Renal pelvis (tissue), 4 donors: ENCODE measurements around the gene PTPN23. TPM values are rescaled to one million over a fixed set of nuclear protein-coding genes. Genes with fewer than 3 reads are reported as not detected.
A peak's percentile ranks its signal among the peaks of the same experiment; 100 is the strongest.

ENCODE experiments used
- DNase-seq: peaks from one replicate; pipeline ENCODE4 v3.0.0-alpha.2; 2013
- polyA plus RNA-seq, 3 donors: library from polyadenylated mRNA; unstranded; fragments of 120-200 nt; gene quantifications; one replicate each; pipeline ENCODE4 v1.2.1, GENCODE V29; 2013; ENCODE audit not compliant: insufficient read length in 3 of 3

Gene PTPN23
- polyA plus RNA-seq, 3 donors: 31.5 to 35.3 (median 34.4) TPM

DNA sequence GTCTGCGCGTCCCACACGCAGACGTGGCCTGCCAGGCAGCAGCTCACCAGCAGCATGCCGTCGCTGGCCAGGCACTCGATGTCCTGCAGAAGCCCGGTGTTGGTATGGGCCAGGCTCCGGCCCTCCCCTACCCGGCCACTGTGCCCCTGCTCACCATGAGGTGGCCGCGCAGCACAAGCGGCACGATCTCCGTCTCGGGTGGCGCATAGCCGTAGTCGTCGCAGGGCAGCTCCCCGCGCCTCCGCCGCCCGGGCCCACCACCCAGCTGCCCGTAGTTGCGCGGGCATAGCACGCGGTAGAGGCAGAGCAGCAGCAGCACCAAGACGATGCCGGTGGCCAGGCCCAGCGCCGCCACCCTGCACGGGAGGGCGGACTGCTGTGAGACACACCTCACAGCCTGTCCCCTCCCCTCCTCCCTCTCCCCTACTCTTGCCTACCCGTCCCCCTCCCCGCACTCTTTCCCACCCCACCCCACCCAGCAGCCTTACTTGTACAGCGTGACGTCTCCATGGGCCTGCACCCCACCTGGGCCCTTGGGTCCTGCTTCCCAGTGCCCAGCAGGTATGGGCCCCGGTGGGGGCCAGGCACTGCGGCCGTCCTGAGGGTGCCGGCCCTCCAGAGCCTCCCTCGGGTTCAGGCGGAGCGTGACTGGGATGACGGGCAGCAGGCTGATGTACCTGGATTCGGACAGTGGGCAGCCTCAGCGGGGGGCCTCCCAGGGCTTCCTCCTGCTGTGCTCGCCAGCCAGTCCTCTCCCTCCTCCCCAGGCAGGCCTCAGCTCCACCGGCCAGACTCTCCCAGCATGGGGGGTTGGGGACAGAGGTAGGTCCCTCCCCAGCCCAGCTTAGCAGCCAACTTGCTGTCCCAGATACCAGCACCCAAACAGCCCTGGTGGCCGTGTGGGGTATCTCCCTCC is 37.6 kb downstream of the PTPN23 start:
- DNase-seq: no peak

DNA sequence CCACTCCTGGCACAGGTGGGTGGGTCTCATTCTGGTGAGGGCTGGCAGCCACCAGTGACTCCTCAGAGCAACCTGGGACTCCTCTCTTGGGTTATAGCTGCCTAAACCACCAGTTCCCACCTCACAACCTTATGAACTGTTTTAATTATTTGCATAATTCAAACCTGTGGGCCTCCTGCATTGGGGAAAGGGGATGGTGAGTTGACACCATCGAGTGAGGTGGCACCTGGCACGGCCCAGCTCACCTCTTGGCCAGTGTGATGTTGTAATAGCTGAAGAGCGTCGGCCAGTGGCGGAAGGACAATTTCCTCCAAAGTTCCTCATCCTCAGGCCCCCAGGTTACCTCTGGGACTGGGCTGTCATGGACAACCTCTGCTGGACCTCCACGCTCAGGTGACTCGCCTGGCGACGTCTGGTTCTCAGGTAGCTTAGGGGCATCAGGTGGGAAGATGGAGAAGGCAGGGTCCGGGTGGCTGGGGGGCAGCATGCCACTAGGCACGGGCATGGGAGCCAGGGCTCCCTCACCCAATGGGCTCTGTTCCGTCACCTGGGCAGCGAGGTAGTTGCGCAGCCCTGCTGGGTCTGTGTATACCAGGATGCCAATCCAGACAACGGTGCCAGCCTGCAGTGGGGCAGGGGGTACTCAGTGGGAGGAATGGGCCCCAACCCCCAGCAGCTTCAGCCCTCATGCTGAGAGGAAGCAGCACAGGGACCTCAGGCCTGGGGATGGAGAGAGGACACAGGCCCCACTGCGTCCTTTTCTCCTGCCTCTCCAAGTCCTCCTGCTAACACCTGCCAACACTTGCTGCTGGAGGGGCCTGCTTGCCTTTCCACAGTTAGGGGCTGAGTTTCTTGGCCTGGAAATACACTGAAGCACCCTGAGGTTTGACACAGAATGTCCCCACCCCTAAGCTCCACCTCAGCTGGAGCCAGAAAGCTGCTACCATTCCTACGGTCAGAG is 38.5 kb downstream of the PTPN23 start:
- no peak for DNase-seq

DNA sequence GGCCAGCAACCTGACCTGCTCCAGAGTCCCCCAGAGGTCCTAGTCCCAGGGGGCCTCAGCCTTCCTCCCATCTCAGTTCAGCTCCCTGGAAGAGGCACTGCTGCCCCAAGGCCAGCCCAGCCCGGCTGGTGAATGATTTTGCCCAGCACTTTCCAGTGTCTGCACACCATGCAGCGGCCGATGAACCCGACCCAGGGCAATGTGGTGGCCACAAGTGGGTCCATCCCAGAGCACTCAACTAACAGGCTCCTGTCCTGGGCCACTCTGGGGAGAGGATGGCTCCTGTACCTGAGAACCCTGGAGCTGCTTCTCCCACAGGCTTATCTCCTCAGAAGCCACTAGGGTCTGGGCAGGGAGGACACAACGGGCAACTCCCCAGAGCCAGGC is 39.2 kb downstream of the PTPN23 start:
- DNase-seq: no peak

DNA sequence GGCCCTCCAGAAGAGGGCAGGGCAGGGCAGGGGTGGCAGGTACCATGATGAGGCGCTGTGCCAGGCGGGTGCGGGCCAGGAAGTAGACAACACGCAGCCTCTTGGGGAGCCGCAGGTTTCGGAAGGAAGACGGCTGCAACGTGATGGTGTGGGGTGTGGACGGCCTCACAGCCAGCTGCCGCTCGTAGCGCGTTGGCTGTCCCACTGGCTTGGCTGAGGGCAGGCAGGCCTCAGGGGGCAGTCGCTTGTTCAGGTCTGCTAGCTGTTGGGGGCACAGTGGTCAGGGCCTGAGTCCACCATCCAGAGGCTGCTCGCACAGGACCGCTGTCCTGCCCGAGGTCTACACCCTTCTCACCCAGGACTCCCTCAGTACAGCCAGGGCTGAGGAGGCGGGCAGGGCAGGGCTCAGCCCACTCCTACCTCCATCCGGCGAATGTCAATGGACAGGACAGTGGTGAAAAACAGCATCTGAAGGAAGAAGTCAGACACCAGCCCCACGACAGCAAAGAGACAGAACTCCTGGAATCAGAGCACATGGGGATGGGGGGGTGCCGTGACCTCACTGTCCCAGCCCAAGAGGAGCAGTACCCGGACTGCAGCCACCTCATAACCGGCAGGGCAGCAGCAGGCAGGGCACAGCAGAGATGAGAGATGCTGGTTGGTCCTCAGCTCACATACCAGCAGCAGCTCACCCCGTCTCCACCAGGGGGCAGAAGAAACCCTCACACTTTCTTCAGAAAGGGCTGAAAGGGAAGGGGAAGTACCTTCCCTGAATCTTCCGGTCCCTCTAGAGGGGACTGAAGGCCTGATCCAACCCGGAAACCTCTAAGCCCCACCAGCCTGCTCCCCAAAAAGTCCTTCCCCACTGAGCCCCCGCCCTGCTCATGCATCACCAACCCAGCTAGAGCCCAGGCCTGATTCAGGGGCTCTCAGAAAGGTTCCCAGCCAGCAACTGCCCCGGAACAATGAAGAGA is 40.0 kb downstream of the PTPN23 start:
- peak; percentile 86 for DNase-seq

DNA sequence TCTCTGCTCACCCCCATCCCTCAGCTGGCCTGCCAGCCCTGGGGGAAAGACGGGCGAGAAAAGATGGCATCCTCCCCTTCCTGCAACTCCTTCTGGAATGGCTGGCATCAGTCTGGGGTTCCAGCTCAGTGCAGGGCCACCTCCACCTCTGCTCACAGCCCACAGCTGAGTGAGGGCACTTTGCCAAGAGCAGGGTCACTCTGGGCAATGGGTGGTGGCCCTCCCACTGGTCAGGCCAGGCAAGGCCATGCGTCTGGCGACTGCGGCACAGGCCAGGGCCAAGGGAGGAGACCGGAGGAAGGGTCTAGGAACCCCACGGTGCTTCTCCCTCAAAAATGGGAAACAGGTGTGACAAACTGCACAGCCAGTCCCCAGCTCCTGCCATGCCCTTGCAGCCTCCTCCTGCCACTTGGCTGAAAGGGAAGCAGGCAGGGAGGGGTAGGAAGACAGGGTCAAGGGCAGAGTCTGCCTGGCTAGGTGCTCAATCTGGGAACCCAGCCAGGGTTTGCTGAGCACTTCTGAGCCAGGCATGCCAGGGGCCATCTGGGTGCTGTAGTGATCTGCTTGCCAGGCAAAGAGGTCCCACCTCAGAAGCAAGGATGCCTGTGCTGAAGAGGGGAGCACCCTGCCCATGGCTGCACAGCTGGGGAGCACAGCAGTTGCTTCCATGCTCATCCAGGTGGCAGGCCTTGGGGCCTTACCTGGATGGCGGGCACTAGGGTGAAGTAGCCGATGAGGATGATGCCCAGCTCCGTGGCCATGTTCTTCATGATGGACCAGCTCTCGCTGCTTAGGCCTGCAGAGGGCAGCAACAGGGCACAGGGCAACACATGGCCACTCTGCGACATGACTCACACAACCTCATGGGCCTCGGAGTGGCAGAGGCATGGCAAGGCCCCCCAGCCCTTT is 41.2 kb downstream of the PTPN23 start:
- no peak for DNase-seq

DNA sequence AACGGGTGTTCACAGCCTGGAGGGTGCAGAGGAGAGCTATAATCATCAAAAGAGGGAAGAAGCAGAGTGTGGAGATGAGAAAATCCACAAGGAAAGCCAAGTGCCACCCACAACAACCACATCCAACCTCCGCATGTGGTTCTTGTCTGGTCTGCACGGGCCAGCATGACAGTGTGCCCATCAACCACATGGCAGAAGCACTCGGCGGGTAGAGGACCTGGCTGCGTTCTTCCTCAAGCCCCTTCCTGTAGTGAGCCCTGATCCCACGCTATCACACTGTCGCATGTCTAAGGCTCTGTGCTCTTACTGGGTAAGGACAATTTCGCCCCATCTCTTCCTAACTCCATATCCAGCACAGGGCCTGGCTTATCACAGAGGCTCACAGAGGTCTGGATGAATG is 41.9 kb downstream of the PTPN23 start:
- DNase-seq: no peak

DNA sequence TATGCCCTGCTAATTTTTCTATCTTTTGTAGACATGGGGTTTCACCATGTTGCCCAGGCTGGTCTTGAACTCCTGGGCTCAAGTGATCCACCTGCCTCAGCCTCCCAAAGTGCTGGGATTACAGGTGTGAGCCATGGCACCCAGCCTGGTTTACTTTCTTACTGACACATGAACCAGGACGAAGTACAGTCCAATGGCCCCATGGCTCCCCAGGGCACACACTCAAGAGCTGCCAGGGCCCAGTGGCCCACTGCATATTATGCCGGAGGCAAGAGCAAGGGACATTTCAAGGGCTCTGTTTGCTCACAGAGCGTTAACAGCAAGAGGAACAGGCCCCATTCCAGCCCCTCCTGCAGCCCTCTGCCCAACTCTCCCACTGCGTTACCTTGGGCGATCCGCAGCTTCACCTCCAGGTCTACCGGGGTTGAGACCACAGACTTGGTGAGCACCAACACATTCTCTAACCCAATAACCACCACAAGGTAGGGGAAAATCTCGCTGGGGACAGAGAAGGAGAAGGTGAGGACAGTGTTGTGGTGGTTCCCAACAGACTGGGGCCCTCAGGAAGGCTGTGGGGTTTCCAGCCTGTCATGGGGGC is 42.8 kb downstream of the PTPN23 start:
- DNase-seq: no peak

DNA sequence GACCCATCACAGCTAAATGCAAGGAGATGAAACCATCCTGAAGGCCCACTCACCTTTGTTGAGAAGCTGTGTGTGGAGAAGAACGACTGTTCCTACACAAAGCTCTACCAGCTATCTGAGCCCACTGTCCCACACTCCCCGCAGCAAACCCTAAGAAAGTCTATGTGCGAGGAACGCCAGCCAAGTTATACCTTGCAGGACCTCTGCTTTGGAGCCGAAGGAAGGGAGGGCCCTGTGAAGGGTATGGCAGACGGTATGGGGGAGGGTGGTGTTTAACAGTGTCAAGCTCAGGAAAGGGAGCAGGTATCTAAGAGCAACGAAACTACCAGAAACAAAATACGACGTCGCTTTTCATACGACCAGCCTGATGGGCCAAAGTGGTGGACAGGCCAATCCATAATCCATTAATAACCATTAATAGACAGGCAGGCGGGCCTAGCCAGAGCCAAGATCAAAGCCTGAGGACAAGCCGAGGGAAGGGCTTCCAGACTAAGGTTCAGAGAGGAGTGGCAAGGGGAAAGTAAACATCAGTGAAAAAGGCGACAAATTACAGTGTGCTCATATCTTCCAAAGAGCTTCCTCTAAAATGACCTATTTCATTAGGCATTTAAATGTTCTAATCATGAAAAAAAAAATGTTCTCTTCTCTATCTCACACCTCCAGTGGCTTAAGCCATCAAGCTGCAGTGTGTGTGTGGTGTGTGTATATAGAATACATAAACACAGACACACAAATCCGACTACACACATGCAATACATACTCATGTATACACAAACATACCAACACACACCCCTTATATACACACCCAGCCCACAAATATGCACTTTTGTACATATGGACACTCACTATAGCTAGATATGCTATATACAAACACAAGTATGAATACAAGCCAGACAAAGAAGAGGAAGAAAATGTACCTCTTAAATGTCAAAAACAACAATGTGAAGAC is 43.9 kb downstream of the PTPN23 start:
- DNase-seq: no peak

DNA sequence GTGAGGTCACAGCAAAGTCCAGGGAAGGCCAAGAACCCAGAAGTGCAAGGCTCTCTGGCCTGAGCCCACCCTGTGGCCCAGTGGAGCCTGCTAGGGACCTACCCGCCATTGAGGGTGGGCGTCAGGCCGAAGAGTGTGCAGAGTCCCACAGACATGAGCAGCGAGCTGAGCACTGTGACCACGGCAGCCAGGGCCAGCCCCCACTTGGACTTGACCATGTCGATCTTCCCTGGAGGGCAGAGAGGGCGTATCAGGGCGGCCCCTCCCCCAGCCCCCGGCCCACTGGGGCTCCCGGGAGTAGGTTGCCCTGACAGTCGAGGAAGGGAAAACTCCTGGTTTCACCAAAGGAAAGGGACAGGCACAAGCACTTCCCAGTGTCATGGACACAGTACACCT is 44.6 kb downstream of the PTPN23 start:
- DNase-seq: no peak

DNA sequence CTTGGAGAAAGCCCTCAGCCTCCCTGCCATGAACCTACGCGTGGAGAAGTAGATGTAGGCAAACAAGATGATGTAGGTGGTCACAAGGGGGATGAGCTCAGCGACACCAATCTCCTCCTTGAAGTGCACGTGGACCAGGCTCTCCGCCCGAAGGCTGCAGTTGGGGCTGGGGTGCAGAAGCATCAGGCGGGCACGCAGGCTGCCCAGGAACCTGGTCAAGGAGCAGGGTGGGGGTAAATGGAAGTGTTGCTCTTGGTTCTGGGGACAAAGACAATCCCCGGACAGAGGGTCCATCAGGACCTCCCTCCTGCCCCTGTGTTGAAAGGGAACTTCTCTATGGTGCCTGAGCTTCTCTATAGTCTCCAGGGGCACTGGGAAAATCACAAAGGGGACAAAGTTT is 45.1 kb downstream of the PTPN23 start:
- DNase-seq: no peak

DNA sequence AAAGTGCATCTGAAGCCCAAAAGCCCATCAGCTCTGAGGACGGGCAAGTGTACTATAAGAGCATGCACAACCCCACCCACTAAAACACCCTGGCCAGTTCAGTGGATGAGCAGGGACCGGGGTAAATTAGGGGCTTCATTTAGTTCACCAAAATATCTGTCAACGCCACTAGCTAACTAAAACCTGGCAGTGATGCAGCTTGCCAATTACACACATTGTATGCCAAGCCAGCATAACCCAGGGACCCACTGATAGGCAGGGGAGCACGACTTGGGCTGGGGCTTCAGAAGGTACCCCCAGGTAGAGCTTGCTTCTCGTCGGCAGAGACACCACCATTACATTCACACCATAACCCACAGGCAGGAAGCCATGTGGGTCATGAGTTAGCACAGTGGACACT is 47.0 kb downstream of the PTPN23 start:
- no peak for DNase-seq

DNA sequence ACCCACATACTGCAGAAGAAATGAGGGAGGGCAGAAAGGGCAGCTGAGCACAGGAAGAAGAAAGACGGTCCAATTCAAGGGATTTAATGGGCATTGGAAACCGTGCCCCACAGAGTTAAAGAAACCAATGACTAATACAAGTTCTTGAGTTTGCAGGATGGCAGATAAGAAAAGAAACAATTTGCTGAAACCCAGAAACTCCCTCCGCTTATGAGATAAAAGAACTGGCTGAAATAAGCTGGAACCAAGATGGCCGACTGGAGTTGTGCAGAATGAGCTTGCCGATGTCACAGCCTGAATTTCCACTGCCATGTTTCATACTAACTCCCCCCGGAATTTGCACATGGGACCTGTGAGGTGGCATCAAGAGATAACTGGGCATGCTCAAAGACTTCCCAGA is 47.8 kb downstream of the PTPN23 start:
- DNase-seq: no peak

DNA sequence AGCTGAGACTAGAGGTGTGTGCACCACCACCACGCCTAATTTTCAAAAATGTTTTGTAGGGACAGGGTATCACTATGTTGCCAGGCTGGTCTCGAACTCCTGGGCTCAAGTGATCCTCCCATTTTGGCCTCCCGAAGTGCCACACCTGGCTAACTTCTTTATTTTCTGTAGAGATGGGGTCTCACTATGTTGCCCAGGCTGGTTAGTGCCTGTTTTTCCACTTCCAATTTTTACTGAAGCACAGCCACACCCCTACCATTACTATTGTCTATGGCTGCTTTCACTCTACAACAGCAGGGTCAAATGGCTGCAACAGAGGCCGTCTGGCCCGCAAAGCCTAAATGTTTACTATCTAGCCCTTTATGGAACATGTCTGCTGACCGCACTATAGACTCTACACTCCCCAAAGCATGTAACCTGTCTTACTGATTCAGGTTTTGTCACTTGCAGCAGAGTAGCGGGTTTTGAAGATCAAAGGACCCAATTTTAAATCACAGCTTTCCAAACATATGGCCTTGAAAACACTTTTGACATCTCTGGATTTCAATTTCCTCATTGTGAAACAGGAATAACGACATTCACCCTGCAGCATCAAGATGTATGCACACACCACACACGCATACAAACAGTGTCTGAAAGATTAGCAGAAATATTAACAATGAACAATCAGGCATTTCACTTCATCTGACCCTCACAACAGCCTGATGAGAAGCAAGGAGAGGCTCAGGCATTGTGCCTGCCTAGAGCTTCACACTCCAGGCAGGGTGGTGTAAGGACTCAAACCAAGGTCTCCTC is 48.9 kb downstream of the PTPN23 start:
- no peak for DNase-seq

DNA sequence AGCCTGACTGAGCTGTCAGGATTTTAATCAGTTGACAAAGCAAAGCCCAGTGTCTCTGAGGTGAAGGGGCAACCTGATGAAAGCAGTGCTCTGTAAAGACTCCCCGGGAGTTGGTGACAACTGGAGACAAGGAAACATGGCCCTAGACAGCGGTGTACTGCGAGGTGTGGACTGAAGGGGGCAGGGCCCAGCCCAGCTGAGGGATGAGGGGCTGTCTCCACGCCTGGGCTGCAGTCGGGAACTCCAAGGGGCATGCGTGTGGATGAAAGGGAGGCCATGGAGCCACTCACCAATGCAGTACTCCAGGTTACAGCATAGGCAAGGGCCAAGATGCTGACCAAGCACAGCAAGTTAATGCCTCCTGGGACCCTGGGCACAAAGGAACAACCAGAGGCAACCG is 49.8 kb downstream of the PTPN23 start:
- no peak for DNase-seq

DNA sequence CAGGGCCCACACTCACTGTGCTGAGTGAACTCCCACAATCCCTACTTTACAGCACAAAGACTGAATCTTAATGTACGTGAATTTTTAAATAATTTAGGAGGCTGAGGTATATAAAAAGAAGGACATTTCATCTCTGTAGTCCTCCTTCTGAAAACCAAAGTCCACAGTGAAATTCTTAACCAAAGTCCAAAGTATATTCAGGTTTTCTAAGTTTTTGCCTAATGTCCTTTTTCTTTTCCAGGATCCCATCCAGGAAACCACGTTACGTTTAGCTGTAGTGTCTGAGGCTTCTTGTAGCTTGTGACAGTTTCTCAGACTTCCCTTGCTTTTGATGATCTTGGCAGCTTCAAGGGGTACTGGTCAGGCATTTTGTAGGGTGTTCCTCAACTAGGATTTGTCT is 50.4 kb downstream of the PTPN23 start:
- no peak for DNase-seq

DNA sequence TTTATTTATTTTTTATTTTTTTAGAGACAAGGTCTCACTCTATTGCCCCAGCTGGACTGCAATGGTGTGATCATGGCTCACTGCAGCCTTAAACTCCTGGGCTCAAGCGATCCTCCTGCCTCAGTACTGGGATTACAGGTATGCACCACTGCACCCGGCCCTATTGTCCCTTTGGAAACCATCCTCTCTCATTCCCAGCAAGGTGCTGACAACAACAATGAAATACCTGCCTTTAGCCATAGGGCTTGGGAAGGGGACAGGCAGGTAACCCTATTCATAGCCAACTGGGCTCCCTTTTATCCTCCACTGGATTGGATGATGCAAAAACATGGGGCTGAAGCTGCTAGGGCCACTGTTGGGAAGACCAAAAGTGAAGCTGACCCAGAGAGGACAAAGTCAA is 51.9 kb downstream of the PTPN23 start:
- no peak for DNase-seq

DNA sequence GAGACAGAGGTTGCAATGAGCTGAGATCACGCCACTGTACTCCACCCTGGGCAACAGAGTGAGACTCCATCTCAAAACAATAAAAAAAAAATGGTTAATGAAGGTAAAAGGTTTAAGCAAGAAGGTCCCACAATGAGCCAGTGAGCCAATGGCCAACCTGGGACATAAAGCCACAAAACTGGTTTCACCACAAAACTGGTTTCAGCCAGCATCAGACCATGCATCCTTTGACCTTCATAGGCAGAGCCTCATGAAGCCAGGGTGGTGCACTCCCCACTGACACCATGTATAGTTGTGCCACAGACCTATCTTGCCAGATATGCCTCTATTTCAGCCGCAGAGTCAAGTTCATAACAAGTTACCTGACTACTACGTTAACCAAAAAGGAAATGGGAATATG is 53.0 kb downstream of the PTPN23 start:
- peak; percentile 8 for DNase-seq

DNA sequence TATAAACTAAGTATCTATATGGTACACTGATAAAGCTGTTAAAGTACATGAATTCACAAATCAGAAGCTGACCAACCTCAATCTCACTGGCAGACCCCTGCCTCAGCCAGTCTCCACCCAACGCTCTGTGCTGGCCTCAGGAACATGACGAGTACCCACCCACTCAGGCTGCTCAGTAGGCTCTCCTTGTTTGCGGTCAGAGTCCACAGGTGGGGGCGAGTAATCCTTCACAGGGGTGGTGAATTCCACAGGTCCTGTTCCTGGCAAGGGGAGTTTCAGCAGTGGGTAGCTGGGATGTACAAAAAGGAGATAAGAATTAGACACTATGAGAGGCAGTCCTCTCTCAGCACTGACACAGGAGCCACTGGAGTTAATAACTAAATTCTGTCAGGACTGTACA is 54.0 kb downstream of the PTPN23 start:
- DNase-seq: no peak
